HUES6 (cell line): ENCODE results near the gene PRKCA.
"Not testable (repeated sequence)": the region's sequence is repeated elsewhere in the genome, so short reads cannot be mapped to it uniquely, and the experiment has no call there.

Experiments used
- H3K27ac ChIP-seq: 2 replicates; pipeline ENCODE4 v1.7.0; 2013; ENCODE audit warnings: low read depth, mild to moderate bottlenecking, low read length, inconsistent platforms
- H3K27me3 ChIP-seq: 2 replicates; pipeline ENCODE4 v1.6.1; 2013; ENCODE audit warnings: low read length; ENCODE audit not compliant: control insufficient read depth, insufficient read depth
- H3K36me3 ChIP-seq: 2 replicates; pipeline ENCODE4 v1.6.1; 2013; ENCODE audit warnings: low read length; ENCODE audit not compliant: control insufficient read depth, insufficient read depth
- H3K4me1 ChIP-seq: 2 replicates; pipeline ENCODE4 v1.6.1; 2013; ENCODE audit warnings: low read length; ENCODE audit not compliant: control insufficient read depth, insufficient read depth
- H3K4me3 ChIP-seq: 2 replicates; pipeline ENCODE4 v1.5.1; 2013; ENCODE audit warnings: low read depth, low read length
- H3K9ac ChIP-seq: one replicate; pipeline ENCODE4 v1.6.1; 2013; ENCODE audit warnings: mild to moderate bottlenecking, low read length
- H3K9me3 ChIP-seq: 2 replicates; pipeline ENCODE4 v1.6.1; 2013; ENCODE audit warnings: low read depth, low read length; ENCODE audit not compliant: control insufficient read depth, insufficient read depth

PRKCA gene

GRCh38 chr17:66715745-66716156 is 413.3 kb downstream of the PRKCA start:
- Histone ChIP-seq H3K36me3 (no peaks in the 10 kb centered on the region), H3K9ac (no peak overlapping the region), H3K4me1 (peaks cover 49% of the 10 kb centered on the region), H3K9me3 (no peaks in the 10 kb centered on the region), H3K4me3 (no peak overlapping the region), H3K27ac (peak overlapping the region; percentile 20; the same call in 1 of the 2 replicates), H3K27me3 (no peaks in the 10 kb centered on the region)

GRCh38 chr17:66716236-66717026 is 414.0 kb downstream of the PRKCA start:
- no peaks in the 10 kb centered on the region for H3K9me3 ChIP-seq
- peaks cover 45% of the 10 kb centered on the region for H3K4me1 ChIP-seq
- no peaks in the 10 kb centered on the region for H3K27me3 ChIP-seq
- H3K36me3 ChIP-seq: no peaks in the 10 kb centered on the region
- no peak overlapping the region for H3K9ac ChIP-seq
- no peak overlapping the region for H3K4me3 ChIP-seq
- no peak overlapping the region for H3K27ac ChIP-seq

GRCh38 chr17:66717641-66718058 is 415.2 kb downstream of the PRKCA start:
- Histone ChIP-seq H3K36me3 (no peaks in the 10 kb centered on the region), H3K9me3 (no peaks in the 10 kb centered on the region), H3K27ac (no peak overlapping the region), H3K4me3 (no peak overlapping the region), H3K27me3 (no peaks in the 10 kb centered on the region), H3K4me1 (peaks cover 45% of the 10 kb centered on the region), H3K9ac (no peak overlapping the region)

- Histone ChIP-seq H3K9ac (no peak overlapping the region), H3K36me3 (no peaks in the 10 kb centered on the region), H3K27ac (no peak overlapping the region), H3K4me3 (no peak overlapping the region), H3K4me1 (peaks cover 27% of the 10 kb centered on the region), H3K27me3 (no peaks in the 10 kb centered on the region), H3K9me3 (no peaks in the 10 kb centered on the region)
Observed at GRCh38 chr17:66720027-66720426, 417.6 kb downstream of the PRKCA start.

- no peaks in the 10 kb centered on the region for H3K27me3 ChIP-seq
- H3K4me1 ChIP-seq: peaks cover 22% of the 10 kb centered on the region
- no peak overlapping the region for H3K4me3 ChIP-seq
- H3K9ac ChIP-seq: no peak overlapping the region
- H3K27ac ChIP-seq: no peak overlapping the region
- H3K9me3 ChIP-seq: no peaks in the 10 kb centered on the region
- no peaks in the 10 kb centered on the region for H3K36me3 ChIP-seq
Observed at GRCh38 chr17:66720567-66720966, 418.2 kb downstream of the PRKCA start.

GRCh38 chr17:66722341-66722740 is 419.9 kb downstream of the PRKCA start:
- Histone ChIP-seq H3K27ac (no peak overlapping the region), H3K4me1 (peaks cover 18% of the 10 kb centered on the region), H3K36me3 (no peaks in the 10 kb centered on the region), H3K9ac (no peak overlapping the region), H3K27me3 (no peaks in the 10 kb centered on the region), H3K9me3 (no peaks in the 10 kb centered on the region), H3K4me3 (no peak overlapping the region)

- H3K4me3 ChIP-seq: no peak overlapping the region
- no peak overlapping the region for H3K27ac ChIP-seq
- no peak overlapping the region for H3K9ac ChIP-seq
- peaks cover 18% of the 10 kb centered on the region for H3K4me1 ChIP-seq
- H3K36me3 ChIP-seq: no peaks in the 10 kb centered on the region
- H3K27me3 ChIP-seq: no peaks in the 10 kb centered on the region
- H3K9me3 ChIP-seq: no peaks in the 10 kb centered on the region
Observed at GRCh38 chr17:66724581-66725341, 422.3 kb downstream of the PRKCA start.

GRCh38 chr17:66725438-66725837 is 423.0 kb downstream of the PRKCA start:
- not testable (repeated sequence) for H3K36me3 ChIP-seq, H3K4me3 ChIP-seq, H3K9ac ChIP-seq, H3K27me3 ChIP-seq, H3K27ac ChIP-seq, H3K9me3 ChIP-seq
- H3K4me1 ChIP-seq: peaks cover 21% of the 10 kb centered on the region

- Histone ChIP-seq H3K9ac (no peak overlapping the region), H3K9me3 (no peaks in the 10 kb centered on the region), H3K4me1 (peaks cover 26% of the 10 kb centered on the region), H3K27ac (no peak overlapping the region), H3K27me3 (no peaks in the 10 kb centered on the region), H3K36me3 (no peaks in the 10 kb centered on the region), H3K4me3 (no peak overlapping the region)
Observed at GRCh38 chr17:66725956-66726355, 423.5 kb downstream of the PRKCA start.

GRCh38 chr17:66726371-66726770 is 424.0 kb downstream of the PRKCA start:
- Histone ChIP-seq H3K4me1 (peaks cover 26% of the 10 kb centered on the region), H3K27ac (no peak overlapping the region), H3K9me3 (no peaks in the 10 kb centered on the region), H3K4me3 (no peak overlapping the region), H3K9ac (no peak overlapping the region), H3K36me3 (no peaks in the 10 kb centered on the region), H3K27me3 (no peaks in the 10 kb centered on the region)

- no peaks in the 10 kb centered on the region for H3K36me3 ChIP-seq
- H3K9ac ChIP-seq: no peak overlapping the region
- no peaks in the 10 kb centered on the region for H3K27me3 ChIP-seq
- no peak overlapping the region for H3K4me3 ChIP-seq
- H3K4me1 ChIP-seq: peaks cover 21% of the 10 kb centered on the region
- H3K9me3 ChIP-seq: no peaks in the 10 kb centered on the region
- H3K27ac ChIP-seq: no peak overlapping the region
Observed at GRCh38 chr17:66726846-66727245, 424.4 kb downstream of the PRKCA start.
